CD4-positive, alpha-beta T cell treated with Interleukin-15 for 1 hour (primary cell): ENCODE measurements around the gene FAM110A.
A peak's percentile ranks its signal among the peaks of the same experiment; 100 is the strongest.
"Not testable (repeated sequence)": the region's sequence is repeated elsewhere in the genome, so short reads cannot be mapped to it uniquely, and the experiment has no call there.

Experiments used
- DNase-seq: peaks from one replicate; pipeline ENCODE4 v3.0.0-alpha.2; 2020

Gene FAM110A

DNA sequence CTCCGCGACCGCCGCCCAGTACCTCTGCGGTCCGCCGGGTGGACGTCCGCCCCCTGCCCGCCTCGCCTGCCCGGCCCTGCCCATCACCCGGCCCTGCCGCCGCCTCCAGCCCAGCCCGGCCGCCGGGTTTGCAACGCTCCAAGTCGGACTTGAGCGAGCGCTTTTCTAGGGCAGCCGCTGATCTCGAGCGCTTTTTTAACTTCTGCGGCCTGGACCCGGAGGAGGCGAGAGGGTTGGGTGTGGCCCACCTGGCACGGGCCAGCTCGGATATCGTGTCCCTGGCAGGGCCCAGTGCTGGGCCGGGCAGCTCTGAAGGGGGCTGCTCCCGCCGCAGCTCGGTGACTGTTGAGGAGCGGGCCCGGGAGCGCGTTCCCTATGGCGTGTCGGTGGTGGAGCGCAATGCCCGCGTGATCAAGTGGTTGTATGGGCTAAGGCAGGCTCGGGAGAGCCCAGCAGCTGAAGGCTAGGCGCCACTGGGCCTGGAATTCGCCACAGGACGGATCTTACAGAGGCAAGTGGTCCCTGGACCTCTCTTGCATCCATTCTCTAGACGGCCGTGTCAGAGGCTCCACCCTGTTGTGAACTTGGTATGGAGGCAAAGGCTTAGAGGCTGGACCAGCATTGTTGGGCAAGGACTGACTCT lies 11.8 kb downstream of the FAM110A start:
- DNase-seq = no peak

DNA sequence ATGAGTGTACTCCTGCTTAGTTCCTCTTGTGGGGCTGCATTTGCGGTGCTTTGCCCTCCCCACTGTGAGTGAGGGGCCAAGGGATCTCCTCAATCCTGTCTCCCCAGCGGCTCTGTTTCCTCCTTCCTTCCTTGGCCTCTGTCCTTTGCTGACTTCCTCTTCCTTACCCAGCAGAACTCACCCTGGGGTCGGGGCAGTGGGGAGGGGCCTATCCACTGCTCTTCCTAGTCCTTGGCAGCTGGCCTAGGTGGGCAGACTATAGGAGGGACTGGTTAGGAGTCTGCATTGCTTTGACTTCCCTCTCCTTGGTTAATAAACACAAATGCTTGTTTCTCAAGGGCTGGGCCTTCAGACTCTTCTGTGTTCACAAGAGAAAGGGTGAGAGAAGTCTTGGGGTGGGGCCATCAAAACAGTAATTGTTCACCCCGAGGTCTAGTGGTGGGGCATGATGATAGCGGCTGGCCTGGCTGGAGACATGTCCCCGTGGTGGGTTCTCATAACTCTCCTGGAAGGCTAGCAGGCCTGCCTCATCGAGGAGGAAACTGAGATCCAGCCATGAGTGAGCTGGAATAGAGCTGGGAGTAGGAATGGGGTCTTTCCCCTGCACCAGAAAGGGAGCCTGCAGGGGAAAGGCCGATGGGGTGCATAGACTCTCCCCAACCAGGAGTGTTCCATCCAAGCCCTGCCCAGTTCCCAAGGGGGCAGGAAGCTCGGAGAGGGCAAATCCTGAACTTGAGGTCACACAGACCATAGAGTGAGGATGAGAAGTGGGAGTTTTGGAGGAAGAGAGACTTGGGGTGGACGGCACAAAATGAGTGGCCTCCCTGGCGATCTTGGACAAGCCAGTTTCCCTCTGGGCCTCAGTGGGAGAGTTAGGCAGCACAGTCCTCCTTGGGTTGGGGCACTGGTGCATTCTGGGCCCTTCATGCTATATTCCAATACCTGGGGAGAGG lies 12.7 kb downstream of the FAM110A start:
- DNase-seq = no peak

DNA sequence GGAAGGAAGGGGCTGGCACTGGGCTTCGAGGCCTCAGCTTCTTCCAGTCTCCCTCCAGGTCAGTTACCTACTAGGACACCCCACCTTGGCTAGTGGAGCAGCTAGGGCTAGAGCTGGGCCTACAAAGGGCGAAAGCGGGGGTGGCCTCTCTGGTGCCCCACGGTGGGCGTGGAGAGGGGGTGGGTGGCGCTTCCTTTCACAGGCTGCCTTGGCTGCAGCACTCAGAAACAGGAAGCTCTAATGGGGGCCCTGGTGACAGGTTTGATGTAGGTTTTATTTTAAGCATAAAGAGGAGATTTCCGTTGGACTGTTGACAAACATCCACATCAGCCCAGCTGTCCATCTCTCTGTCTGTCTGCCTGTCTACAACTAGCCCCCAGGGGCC lies 13.4 kb downstream of the FAM110A start:
- peak; percentile 64 for DNase-seq

DNA sequence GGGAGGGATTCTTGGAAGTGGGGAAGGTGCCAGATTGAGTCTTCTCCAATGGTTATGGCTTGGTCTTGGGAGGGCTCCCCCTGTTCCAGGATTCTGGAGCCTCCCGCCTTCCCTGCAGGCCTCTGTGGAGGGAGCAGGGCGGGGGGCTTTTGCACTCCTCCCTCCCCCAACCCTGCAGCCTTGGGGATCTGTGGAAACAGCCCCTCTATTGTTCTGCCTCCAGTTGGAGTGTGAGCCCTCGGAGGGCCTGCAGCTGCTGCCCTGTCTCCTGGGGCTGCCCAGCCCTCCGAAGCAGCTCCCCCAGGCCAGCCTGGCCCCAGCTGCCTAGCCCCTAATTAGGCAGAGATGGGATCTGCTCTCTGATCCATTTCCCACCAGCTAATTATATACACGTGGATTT lies 14.7 kb downstream of the FAM110A start:
- no peak for DNase-seq

GRCh38 chr20:848731-849130 lies 15.2 kb downstream of the FAM110A start:
- not testable (repeated sequence) for DNase-seq

DNA sequence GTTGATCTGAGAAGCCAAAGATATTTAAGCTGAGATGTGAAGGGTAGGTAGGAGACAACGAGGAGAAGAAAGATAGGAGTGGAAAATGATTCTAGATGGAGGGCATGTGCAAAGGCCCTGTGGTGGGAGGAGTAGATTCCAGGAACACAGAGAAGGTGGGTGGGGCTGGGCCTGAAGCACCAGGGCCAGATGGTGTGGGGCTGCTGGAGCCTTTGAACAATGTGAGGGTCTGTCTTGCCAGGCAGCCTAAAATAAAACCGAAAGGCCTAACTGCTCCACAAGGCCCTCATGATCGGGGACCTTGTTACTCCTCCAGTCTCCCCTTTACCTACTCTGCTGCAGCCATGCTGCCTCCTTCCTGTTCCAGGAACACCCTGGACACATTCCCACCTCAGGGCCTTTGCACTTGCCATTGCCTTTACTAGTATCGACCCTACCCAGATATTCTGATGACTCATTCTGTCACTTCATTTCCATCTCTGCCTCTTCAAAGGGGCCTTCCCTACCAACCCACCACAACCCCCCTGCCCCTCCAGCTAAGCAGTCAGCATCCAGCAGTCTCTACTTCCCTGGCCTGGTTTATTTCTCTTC lies 20.0 kb downstream of the FAM110A start:
- DNase-seq = no peak

GRCh38 chr20:854601-855000 lies 21.1 kb downstream of the FAM110A start:
- DNase-seq = no peak

- DNase-seq = no peak
These were observed 22.2 kb downstream of the FAM110A start for GRCh38 chr20:855466-856360.

GRCh38 chr20:856361-856775 lies 22.9 kb downstream of the FAM110A start:
- peak; percentile 31 for DNase-seq

- no peak for DNase-seq
These were observed 24.5 kb downstream of the FAM110A start for GRCh38 chr20:858011-858410.

DNA sequence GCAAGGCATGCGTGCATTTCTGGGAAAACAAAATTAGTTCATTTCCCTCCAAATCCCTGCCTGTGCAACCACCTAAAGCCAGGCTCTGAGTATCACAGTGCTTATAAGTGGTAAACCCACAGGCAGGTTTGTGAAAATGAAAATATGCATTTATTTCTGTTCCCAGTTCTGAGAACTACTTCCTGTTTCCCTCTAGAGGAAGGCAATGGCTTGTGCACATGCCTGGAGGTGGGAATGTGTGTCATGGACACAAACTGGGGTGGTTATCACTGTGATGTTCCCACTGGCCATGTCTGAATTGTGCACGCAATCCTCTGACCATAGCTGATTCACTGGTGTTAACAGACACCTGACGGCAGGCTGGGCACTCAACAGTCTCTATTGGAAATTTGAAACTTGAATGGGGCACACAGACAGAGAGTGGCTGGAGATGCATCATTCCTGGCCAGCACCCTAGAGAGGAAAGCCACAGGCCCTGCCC lies 26.3 kb downstream of the FAM110A start:
- no peak for DNase-seq

DNA sequence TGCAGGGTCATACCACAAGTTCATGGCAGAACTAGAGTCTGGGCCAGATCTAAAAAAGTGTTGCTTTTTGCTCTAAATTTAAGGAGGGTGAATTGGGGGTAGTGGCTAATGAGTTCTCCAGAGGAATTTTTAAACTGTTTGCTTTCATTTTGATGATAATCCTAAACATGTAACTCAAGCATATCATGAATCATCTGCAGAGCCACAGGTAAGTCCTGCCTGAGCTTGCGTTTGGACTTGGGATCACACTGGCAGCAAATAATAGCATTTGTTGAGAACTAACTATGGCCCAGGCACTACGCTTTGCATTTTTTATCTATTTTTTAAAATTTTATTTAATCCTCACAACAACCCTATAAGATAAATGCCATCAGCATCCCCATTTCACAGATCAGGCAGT lies 27.4 kb downstream of the FAM110A start:
- DNase-seq = no peak

- DNase-seq = no peak
These were observed 31.9 kb downstream of the FAM110A start for GRCh38 chr20:865440-865839.

DNA sequence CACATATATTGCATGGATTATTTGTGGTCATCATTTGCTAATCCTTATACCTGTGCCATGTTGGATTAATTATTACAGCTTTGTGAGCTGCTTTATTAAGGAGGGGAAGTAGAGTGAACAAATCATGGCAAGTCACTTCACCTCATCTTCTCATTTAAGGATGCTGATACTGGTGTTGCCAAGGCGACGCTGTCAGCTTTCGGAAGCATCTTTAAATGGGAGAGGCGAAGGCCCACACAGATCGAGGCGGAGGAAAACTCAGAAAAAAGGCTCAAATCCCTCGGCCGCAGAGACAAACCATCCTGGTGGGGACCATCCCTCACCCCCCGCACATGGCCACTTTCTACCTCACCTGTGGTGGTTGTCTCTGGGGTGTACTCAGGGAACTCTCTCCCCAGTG lies 34.8 kb downstream of the FAM110A start:
- no peak for DNase-seq

- no peak for DNase-seq
These were observed 36.1 kb downstream of the FAM110A start for GRCh38 chr20:869606-870005.

DNA sequence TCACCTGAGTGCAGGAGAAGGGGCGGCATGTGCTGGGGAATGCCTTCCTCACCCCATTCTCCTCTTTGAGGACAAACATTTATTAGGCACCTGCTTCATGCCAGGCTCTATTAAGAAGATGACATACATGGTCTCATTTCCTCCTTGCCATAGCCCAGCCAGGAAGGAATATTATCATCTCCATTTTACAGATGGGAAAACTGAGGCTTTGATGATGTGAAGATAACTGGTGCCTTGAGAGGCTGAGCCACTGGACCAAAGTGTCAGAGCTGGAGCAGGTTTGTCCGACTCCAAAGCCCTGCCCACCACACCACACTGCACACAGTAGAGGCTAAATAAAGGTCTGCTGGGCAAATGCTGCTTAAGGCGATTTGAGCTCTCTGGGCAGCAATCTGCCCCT lies 37.2 kb downstream of the FAM110A start:
- DNase-seq = no peak

GRCh38 chr20:871436-871835 lies 37.9 kb downstream of the FAM110A start:
- no peak for DNase-seq

DNA sequence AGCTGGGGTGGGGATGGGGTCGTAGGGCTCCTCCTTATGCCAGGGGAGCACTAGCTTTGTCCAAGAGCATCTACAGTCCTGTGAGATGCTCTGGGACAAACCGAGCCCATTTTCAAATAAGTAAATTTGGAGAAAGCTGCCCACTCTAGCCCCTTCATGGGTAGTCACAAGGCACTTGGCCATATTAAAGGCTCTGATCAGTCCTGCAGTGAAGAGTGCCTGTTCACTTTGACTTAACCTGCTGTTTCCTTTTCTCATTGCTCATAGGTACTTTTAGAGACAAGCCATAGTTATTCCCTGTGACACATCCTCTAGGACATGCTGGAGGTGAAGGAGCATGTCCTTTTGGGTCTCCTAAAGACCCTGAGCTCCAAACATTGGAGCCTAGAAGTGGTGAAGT lies 38.4 kb downstream of the FAM110A start:
- no peak for DNase-seq

GRCh38 chr20:872855-873520 lies 39.5 kb downstream of the FAM110A start:
- DNase-seq = no peak

- DNase-seq = no peak
These were observed 40.5 kb downstream of the FAM110A start for GRCh38 chr20:873875-874607.

- no peak for DNase-seq
These were observed 41.6 kb downstream of the FAM110A start for GRCh38 chr20:875115-875514.
